Psoas muscle (tissue), 8 donors: ENCODE measurements around the gene MFSD2A. TPM values are rescaled to one million over a fixed set of nuclear protein-coding genes. Genes with fewer than 3 reads are reported as not detected.
"Not testable (repeated sequence)": the region's sequence is repeated elsewhere in the genome, so short reads cannot be mapped to it uniquely, and the experiment has no call there.

Experiments
- ATAC-seq, 4 donors: fragments of 200-7000 bp; cut with Tn5 transposase; one replicate each; pipeline ENCODE4 v1.9.1; 2020; ENCODE audit warnings: moderate library complexity in 3 of 4, mild to moderate bottlenecking in 2 of 4
- DNase-seq, 2 donors: peaks; one replicate each; pipeline ENCODE4 v3.0.0-alpha.2; 2020
- H3K27ac ChIP-seq: fragments of 200-600 bp; one replicate; pipeline ENCODE4 v1.8.0; 2022
- H3K27me3 ChIP-seq, 3 donors: fragments of 200-600 bp in 1 of 3; one replicate each; pipeline versions ENCODE4 v1.6.1 to v1.8.0; 2013 to 2022; ENCODE audit warnings: low read length in 2 of 3, mild to moderate bottlenecking in 2 of 3, moderate library complexity in 1 of 3; ENCODE audit not compliant: insufficient read depth in 3 of 3
- H3K36me3 ChIP-seq, 2 donors: fragments of 200-600 bp in 1 of 2; one replicate each; pipeline versions ENCODE4 v1.6.1 to v1.8.0; 2013 to 2022; ENCODE audit warnings: low read depth in 1 of 2, mild to moderate bottlenecking in 1 of 2, moderate library complexity in 1 of 2; ENCODE audit not compliant: insufficient read depth in 1 of 2
- H3K4me1 ChIP-seq: fragments of 200-600 bp; one replicate; pipeline ENCODE4 v1.8.0; 2022
- H3K4me3 ChIP-seq: fragments of 200-600 bp; one replicate; pipeline ENCODE4 v1.8.0; 2022; ENCODE audit warnings: mild to moderate bottlenecking
- H3K9me3 ChIP-seq: fragments of 200-600 bp; one replicate; pipeline ENCODE4 v1.8.0; 2022
- CTCF ChIP-seq: fragments of 200-600 bp; IDR thresholded peaks from one replicate; pipeline ENCODE4 v1.8.0; 2022; ENCODE audit warnings: antibody characterized with exemption
- whole genome bisulfite sequencing, 3 donors: extraction: QIAGEN DNeasy Blood & Tissue Kit; methylation state at CpG; one replicate each; pipeline versions ENCODE4 v1.1.6 to v1.1.7; 2013; 5-methylcytosine and 5-hydroxymethylcytosine counted together
- intact Hi-C, 2 donors: fragments of 100-400 bp; cut with DNase I; formaldehyde crosslinking; loops; one replicate each; pipeline versions ENCODE4 v1.11.0 to v1.14.2; 2022
- polyA plus RNA-seq, 3 donors: library from polyadenylated mRNA; stranded (reverse); fragments of 200-250 nt; gene quantifications; one replicate each; pipeline ENCODE4 v1.2.3, GENCODE V29; 2013
- total RNA-seq, 4 donors: library from RNA; stranded (reverse); fragmentation: NEBNext Ultra II Directional in 2 of 4; extraction: Animal tissue kit (Norgen Biotek cat#: 25700) in 2 of 4; gene quantifications; one replicate each; pipeline versions ENCODE4 v1.2.1 to v1.2.4, GENCODE V29; 2021 to 2023
- donor health status: healthy with polysubstance abuse.
- donor health status: DM: no; HTN: no; CAD: no; lungs with moderate emphysema.
- donor health status: Bipolar disorder and iron deficiency.
- donor health status: healthy.
- donor health status: DM: yes; HTN: yes; CAD: no.
- donor health status: DM: no; HTN: no; CAD: no.
- donor health status: DM: no; HTN: no; CAD: no.
- donor health status: DM: yes; HTN: yes; CAD: no.

Gene MFSD2A
- total and polyA plus RNA-seq, 7 donors: 0.12 to 2.1 (median 0.50) TPM

- Histone ChIP-seq H3K4me3 (no peak overlapping the region), H3K9me3 (peaks cover 4% of the 10 kb centered on the region), H3K27ac (no peak overlapping the region), H3K36me3 (no peaks in the 10 kb centered on the region), H3K27me3 (peaks cover 0 to 3% (median 0%) of the 10 kb centered on the region in 3 donors), H3K4me1 (no peaks in the 10 kb centered on the region)
- ATAC-seq (no peak), DNase-seq (no peak)
- intact Hi-C loops: no loop called here
- 81 to 85% (median 84%) methylated on average over 10 of the region's 10 CpGs for whole genome bisulfite sequencing, 3 donors
- no peak for TF ChIP-seq CTCF
Measured at GRCh38 chr1:40003156-40004093, 48.5 kb downstream of the MFSD2A start.

- TF ChIP-seq CTCF: no peak
- Histone ChIP-seq H3K9me3 (peaks cover 4% of the 10 kb centered on the region), H3K4me3 (no peak overlapping the region), H3K4me1 (no peaks in the 10 kb centered on the region), H3K27me3 (peaks cover 0 to 3% (median 0%) of the 10 kb centered on the region in 3 donors), H3K36me3 (no peaks in the 10 kb centered on the region), H3K27ac (no peak overlapping the region)
- intact Hi-C loops: no loop called here
- WGBS, 3 donors: 38 to 44% (median 40%) methylated on average over 2 of the region's 2 CpGs
- no peak for ATAC-seq
- no peak for DNase-seq
Measured at GRCh38 chr1:40004857-40005256, 49.9 kb downstream of the MFSD2A start.

GRCh38 chr1:40007481-40008034 lies 52.6 kb downstream of the MFSD2A start:
- H3K27ac ChIP-seq, H3K4me3 ChIP-seq, DNase-seq, ATAC-seq, H3K27me3 ChIP-seq, H3K36me3 ChIP-seq, H3K4me1 ChIP-seq, H3K9me3 ChIP-seq, intact Hi-C loops: not testable (repeated sequence)
- 87 to 94% (median 88%) methylated on average over 3 of the region's 3 CpGs for WGBS, 3 donors

- no peak for TF ChIP-seq CTCF
Measured at GRCh38 chr1:40011198-40011597, 56.3 kb downstream of the MFSD2A start.

GRCh38 chr1:40014253-40014706 lies 59.3 kb downstream of the MFSD2A start:
- intact Hi-C loops: no loop called here
- DNase-seq: no peak
- H3K4me1 ChIP-seq: no peaks in the 10 kb centered on the region
- no peaks in the 10 kb centered on the region for H3K27me3 ChIP-seq
- no peak overlapping the region for H3K4me3 ChIP-seq
- H3K9me3 ChIP-seq: no peaks in the 10 kb centered on the region
- ATAC-seq: no peak
- H3K27ac ChIP-seq: no peak overlapping the region
- H3K36me3 ChIP-seq: no peaks in the 10 kb centered on the region
- TF ChIP-seq CTCF: no peak
- WGBS, 3 donors: 73 to 81% (median 74%) methylated on average over 3 of the region's 3 CpGs

More at GRCh38 chr1:40011198-40011597, 56.3 kb downstream of the MFSD2A start:
- Histone ChIP-seq H3K36me3 (no peaks in the 10 kb centered on the region), H3K4me3 (no peak overlapping the region), H3K9me3 (peaks cover 2% of the 10 kb centered on the region), H3K4me1 (no peaks in the 10 kb centered on the region), H3K27me3 (no peaks in the 10 kb centered on the region), H3K27ac (no peak overlapping the region)
- WGBS, 3 donors: 94 to 97% (median 96%) methylated on average over 3 of the region's 3 CpGs
- intact Hi-C loops: no loop called here
- ATAC-seq (no peak), DNase-seq (no peak)
